Esophagus squamous epithelium (tissue), 5 donors: ENCODE results near the gene DLL1. TPM values are rescaled to one million over a fixed set of nuclear protein-coding genes. Genes with fewer than 3 reads are reported as not detected.

Experiments used
- DNase-seq: peaks from one replicate; lab custom pipeline; 2025; lab: John Stamatoyannopoulos, UW
- H3K27ac ChIP-seq, 4 donors: fragments of 200-600 bp; sonication (generic); one replicate each; pipeline ENCODE4 v1.5.1; 2016 to 2019; ENCODE audit warnings: mild to moderate bottlenecking in 1 of 4
- H3K27me3 ChIP-seq, 4 donors: fragments of 200-600 bp; sonication (generic); 1 replicate in 3 of 4; 2 replicates in 1 of 4; pipeline versions ENCODE4 v1.5.1 to v1.6.0; 2017 to 2021; ENCODE audit warnings: antibody characterized with exemption in 1 of 4
- H3K36me3 ChIP-seq, 3 donors: fragments of 200-600 bp; sonication (generic); one replicate each; pipeline ENCODE4 v1.5.1; 2016 to 2019
- H3K4me1 ChIP-seq, 3 donors: fragments of 200-600 bp; sonication (generic); one replicate each; pipeline ENCODE4 v1.5.1; 2017 to 2019
- H3K4me3 ChIP-seq, 4 donors: fragments of 200-600 bp; sonication (generic); 1 replicate in 3 of 4; 2 replicates in 1 of 4; pipeline ENCODE4 v1.5.1; 2016 to 2019; ENCODE audit warnings: mild to moderate bottlenecking in 2 of 4, moderate library complexity in 1 of 4
- H3K9me3 ChIP-seq, 3 donors: fragments of 200-600 bp; sonication (generic); one replicate each; pipeline ENCODE4 v1.5.1; 2016 to 2019
- POLR2A ChIP-seq, 4 donors: fragments of 450-650 bp; IDR thresholded peaks; one replicate each; pipeline ENCODE4 v1.6.1; 2017; ENCODE audit warnings: antibody characterized with exemption in 4 of 4, mild to moderate bottlenecking in 4 of 4, moderate library complexity in 3 of 4
- WGBS, 2 donors: methylation state at CpG; one replicate each; pipeline ENCODE4 v1.1.5; 2018; 5-methylcytosine and 5-hydroxymethylcytosine counted together
- intact Hi-C: fragments of 100-400 bp; cut with DNase I; formaldehyde crosslinking; loops from one replicate; pipeline ENCODE4 v1.15.0; 2022
- total RNA-seq, 4 donors: library from RNA; depleted of rRNA; stranded (reverse); fragments of >200 nt; gene quantifications; one replicate each; pipeline ENCODE4 v1.1.0, GENCODE V29; 2016
- TF ChIP-seq, protein P1 (sequence below), 6 experiments: fragments of 450-650 bp in 4 of 6; fragments of 200-600 bp in 2 of 6; sonication (generic) in 2 of 6; IDR thresholded peaks; one replicate each; pipeline ENCODE4 v1.5.1; 2016 to 2019; ENCODE audit warnings: antibody characterized with exemption in 6 of 6, mild to moderate bottlenecking in 4 of 6, moderate library complexity in 4 of 6
- donor health status: DM: yes; HTN: yes; CAD: no.

The DLL1 gene
- total RNA-seq, 4 donors from 2014 or later, result 8.3 to 37.6 (median 15.1) TPM

GRCh38 chr6:170238741-170239565, 51.9 kb downstream of the DLL1 start:
- Histone ChIP-seq H3K27me3 (peaks cover 0 to 43% (median 0%) of the 10 kb centered on the region in 4 donors), H3K27ac (no peak overlapping the region), H3K9me3 (no peaks in the 10 kb centered on the region), H3K4me3 (no peak overlapping the region), H3K4me1 (peaks cover 0 to 3% (median 0%) of the 10 kb centered on the region in 3 donors), H3K36me3 (no peaks in the 10 kb centered on the region)
- intact Hi-C loops, result no loop called here
- TF ChIP-seq, protein P1, sequence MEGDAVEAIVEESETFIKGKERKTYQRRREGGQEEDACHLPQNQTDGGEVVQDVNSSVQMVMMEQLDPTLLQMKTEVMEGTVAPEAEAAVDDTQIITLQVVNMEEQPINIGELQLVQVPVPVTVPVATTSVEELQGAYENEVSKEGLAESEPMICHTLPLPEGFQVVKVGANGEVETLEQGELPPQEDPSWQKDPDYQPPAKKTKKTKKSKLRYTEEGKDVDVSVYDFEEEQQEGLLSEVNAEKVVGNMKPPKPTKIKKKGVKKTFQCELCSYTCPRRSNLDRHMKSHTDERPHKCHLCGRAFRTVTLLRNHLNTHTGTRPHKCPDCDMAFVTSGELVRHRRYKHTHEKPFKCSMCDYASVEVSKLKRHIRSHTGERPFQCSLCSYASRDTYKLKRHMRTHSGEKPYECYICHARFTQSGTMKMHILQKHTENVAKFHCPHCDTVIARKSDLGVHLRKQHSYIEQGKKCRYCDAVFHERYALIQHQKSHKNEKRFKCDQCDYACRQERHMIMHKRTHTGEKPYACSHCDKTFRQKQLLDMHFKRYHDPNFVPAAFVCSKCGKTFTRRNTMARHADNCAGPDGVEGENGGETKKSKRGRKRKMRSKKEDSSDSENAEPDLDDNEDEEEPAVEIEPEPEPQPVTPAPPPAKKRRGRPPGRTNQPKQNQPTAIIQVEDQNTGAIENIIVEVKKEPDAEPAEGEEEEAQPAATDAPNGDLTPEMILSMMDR (IDR thresholded peaks at IDR 0.05), result no peak
- no peak for TF ChIP-seq POLR2A (IDR thresholded peaks at IDR 0.05)
- DNase-seq, result no peak
- WGBS, 2 donors, result 75 to 85% methylated on average over 9 to 11 of the region's 20 CpGs

DNA sequence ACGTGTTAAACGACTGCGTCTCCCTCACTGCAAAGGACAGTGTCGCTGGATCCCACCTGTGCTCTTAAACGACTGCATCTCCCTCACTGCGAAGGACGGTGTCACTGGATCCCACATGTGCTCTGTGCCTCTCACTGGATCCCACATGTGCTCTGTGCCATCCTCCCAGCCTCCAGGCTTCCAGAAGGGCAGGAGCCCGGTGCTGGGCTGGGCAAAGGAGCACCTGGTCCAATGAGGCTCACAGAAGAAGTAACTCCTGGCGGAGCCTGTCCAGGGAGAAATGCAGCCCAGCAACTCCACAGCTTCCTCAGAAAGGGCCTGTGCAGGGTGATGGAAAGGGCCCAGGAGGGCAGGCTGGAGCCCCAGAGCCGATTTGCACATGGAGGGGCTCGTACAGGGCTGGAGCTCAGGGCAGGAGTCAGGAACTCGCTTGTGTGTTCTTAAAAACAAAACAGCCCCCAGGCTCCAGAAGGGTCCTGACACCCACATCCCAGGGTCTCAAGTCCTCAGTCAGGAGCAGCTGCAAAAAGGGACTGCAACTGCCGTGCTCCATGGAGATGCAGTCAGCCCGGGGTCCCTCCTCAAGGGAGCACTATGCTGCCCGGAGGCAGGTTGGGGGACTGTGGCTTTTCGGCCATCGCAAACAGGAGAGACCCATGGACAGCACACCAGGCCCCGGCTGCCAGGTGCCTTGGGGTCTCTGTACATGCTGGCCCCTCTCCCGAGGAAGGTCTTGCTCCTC, 52.7 kb downstream of the DLL1 start:
- Histone ChIP-seq H3K4me3 (no peak overlapping the region), H3K27me3 (peaks cover 0 to 37% (median 0%) of the 10 kb centered on the region in 4 donors), H3K36me3 (no peaks in the 10 kb centered on the region), H3K4me1 (no peaks in the 10 kb centered on the region), H3K27ac (no peak overlapping the region), H3K9me3 (no peaks in the 10 kb centered on the region)
- intact Hi-C loops, result no loop called here
- TF ChIP-seq POLR2A (IDR thresholded peaks at IDR 0.05), result no peak
- TF ChIP-seq, protein P1 (IDR thresholded peaks at IDR 0.05), result no peak
- WGBS, 2 donors, result 83 to 92% methylated on average over 3 to 7 of the region's 19 CpGs
- no peak for DNase-seq

GRCh38 chr6:170236131-170236836, 54.6 kb downstream of the DLL1 start:
- DNase-seq, result no peak
- no peak overlapping the region for H3K27ac ChIP-seq
- no peak overlapping the region for H3K4me3 ChIP-seq
- TF ChIP-seq, protein P1 (IDR thresholded peaks at IDR 0.05), result no peak
- no peak for TF ChIP-seq POLR2A (IDR thresholded peaks at IDR 0.05)
- H3K27me3 ChIP-seq, result peaks cover 0 to 35% (median 0%) of the 10 kb centered on the region in 4 donors
- no peaks in the 10 kb centered on the region for H3K9me3 ChIP-seq
- peaks cover 0 to 9% (median 0%) of the 10 kb centered on the region in 3 donors for H3K4me1 ChIP-seq
- intact Hi-C loops, result no loop called here
- 70 to 82% methylated on average over 8 to 13 of the region's 24 CpGs for WGBS, 2 donors
- no peaks in the 10 kb centered on the region for H3K36me3 ChIP-seq

- 59 to 65% methylated on average over 13 to 15 of the region's 16 CpGs for whole genome bisulfite sequencing, 2 donors
- no peaks in the 10 kb centered on the region for H3K36me3 ChIP-seq
- TF ChIP-seq POLR2A (IDR thresholded peaks at IDR 0.05), result no peak
- TF ChIP-seq, protein P1 (IDR thresholded peaks at IDR 0.05), result no peak
- DNase-seq, result no peak
- H3K9me3 ChIP-seq, result no peaks in the 10 kb centered on the region
- intact Hi-C loops, result no loop called here
- no peak overlapping the region for H3K4me3 ChIP-seq
- peaks cover 0 to 42% (median 0%) of the 10 kb centered on the region in 4 donors for H3K27me3 ChIP-seq
- H3K4me1 ChIP-seq, result peaks cover 0 to 10% (median 0%) of the 10 kb centered on the region in 3 donors
- H3K27ac ChIP-seq, result no peak overlapping the region
These were observed 55.3 kb downstream of the DLL1 start for GRCh38 chr6:170235391-170236125.
